HEK293 (cell line): ENCODE data around the gene CEACAM6.

Experiments used
- ATF2 ChIP-seq: fragments of 450-650 bp; formaldehyde crosslinking; IDR thresholded peaks from 2 replicates; pipeline ENCODE4 v1.5.1; 2016; ENCODE audit warnings: missing biosample characterization, missing genetic modification characterization, low read depth
- PRDM4 ChIP-seq: fragments of 450-650 bp; formaldehyde crosslinking; IDR thresholded peaks from 2 replicates; pipeline ENCODE4 v1.5.1; 2017; ENCODE audit warnings: missing biosample characterization, missing genetic modification characterization
- YY1 ChIP-seq: fragments of 450-650 bp; formaldehyde crosslinking; IDR thresholded peaks from 2 replicates; pipeline ENCODE4 v1.5.1; 2018; ENCODE audit warnings: missing biosample characterization, missing genetic modification characterization
- ZBTB17 ChIP-seq: fragments of 450-650 bp; formaldehyde crosslinking; IDR thresholded peaks from 2 replicates; pipeline ENCODE4 v1.5.1; 2016; ENCODE audit warnings: missing biosample characterization, missing genetic modification characterization
- ZNF521 ChIP-seq: fragments of 450-650 bp; formaldehyde crosslinking; IDR thresholded peaks from 2 replicates; pipeline ENCODE4 v1.5.1; 2017; ENCODE audit warnings: missing biosample characterization, mild to moderate bottlenecking, missing genetic modification characterization
- ZNF580 ChIP-seq: fragments of 450-650 bp; formaldehyde crosslinking; IDR thresholded peaks from 2 replicates; pipeline ENCODE4 v1.5.1; 2016; ENCODE audit warnings: missing biosample characterization, missing genetic modification characterization

GRCh38 chr19:41753159-41753558 is 2.2 kb upstream of the CEACAM6 start:
- TF ChIP-seq ATF2 (tag by site-specific recombination) (no peak), YY1 (tag by site-specific recombination) (no peak), ZNF521 (tag by site-specific recombination) (no peak), ZBTB17 (tag by site-specific recombination) (no peak), ZNF580 (tag by site-specific recombination) (no peak), PRDM4 (tag by site-specific recombination) (no peak)
